Measurements from ENCODE around the gene LLGL2.

The LLGL2 gene

DNA sequence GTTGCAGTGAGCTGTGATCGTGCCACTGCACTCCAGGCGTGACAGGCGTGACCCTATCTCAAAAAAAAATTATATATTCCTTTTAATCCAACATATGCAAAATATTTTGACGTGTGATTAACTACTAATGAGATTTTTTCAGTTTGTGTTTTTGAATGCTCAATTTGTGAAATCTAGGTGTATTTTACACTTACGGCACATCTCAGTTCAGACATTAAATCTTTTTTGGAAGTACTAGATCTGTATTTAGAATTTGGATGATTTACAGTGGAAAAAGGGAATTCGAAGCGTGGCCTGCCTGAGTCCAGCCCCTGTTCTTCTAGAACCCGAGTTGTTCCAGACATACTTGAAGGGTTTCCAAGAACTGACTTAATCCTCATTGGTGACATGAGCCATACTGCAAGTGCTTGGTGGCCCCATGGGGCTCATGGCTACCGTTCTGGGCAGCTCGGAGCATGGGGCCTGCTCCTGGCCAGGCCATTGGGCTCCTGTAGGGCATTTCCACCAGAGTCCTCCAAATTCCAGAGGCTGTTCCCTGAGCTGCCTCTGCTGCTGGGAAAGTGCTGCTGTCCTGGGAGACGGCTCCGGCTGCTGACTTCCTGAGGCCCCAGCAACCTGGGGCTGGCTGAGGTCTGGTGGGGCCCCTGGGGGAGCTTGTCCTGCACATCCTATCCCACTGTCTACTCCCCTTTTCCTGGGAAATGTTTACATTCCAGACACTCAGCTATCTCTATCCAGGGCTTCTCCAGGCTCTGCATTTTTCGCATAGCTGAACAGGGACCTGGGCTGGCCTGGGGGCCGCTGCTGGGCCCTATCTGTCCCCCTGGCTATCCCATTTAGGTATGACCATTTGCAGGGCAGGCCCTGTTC is 27.2 kb downstream of the LLGL2 start:
- no peak for DNase-seq

DNA sequence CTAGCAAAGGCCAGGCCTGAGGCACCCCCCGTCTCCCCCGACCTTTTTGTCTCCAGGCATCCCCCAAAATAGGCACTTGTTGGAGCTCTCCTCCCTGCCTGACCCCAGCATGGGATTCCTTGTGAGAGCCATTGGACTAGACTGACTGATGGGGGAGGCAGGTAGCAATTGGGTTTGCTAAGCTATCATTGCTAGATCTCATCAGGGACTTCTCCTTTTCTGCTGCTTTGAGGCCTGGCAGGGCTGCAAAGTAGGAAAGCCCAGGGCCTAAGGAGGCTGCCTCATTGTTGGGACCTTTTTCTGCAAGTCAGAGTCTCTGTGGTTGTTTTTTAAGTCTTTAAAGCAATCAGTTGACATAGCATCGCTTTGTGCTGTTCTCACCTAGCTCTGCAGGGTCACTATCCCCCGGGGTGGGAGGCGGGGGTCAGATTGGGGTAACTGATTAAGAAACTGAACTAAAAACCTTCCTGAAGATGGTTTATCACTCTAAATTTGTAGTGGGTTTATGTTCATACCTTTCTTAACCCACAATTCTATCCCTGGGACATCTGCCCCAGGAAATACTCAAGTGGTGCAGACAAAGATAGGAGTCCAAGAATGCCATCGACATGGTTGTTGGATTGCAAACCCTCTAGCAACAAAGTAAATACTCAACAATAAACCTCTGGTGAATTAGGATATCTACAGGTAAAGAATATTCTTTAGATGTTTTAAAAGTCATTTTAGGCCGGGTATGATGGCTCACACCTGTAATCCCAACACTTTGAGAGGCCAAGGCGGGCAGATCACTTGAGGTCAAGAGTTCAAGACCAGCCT is 28.0 kb downstream of the LLGL2 start:
- no peak for DNase-seq

DNA sequence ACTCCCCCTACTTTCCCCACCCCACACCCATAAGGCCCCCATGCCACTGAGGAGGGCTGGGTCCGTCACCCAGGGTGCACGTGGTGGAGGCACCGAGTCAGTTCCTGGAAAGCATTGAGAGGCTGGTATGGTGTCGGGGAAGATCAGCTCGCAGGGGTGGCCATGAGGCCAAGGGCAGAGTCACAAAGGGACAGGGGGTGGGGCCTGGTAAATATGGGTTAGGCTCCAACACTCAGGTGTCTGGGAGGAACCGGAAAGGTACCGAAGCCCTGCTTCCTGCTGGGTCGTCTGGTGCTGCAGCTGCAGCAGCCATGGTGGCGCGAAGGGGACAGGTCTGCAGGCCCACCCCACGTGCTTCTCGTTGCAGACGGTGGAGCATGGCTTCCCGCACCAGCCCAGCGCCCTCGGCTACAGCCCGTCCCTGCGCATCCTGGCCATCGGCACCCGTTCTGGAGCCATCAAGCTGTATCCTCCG is 30.2 kb downstream of the LLGL2 start:
- no peak for DNase-seq

DNA sequence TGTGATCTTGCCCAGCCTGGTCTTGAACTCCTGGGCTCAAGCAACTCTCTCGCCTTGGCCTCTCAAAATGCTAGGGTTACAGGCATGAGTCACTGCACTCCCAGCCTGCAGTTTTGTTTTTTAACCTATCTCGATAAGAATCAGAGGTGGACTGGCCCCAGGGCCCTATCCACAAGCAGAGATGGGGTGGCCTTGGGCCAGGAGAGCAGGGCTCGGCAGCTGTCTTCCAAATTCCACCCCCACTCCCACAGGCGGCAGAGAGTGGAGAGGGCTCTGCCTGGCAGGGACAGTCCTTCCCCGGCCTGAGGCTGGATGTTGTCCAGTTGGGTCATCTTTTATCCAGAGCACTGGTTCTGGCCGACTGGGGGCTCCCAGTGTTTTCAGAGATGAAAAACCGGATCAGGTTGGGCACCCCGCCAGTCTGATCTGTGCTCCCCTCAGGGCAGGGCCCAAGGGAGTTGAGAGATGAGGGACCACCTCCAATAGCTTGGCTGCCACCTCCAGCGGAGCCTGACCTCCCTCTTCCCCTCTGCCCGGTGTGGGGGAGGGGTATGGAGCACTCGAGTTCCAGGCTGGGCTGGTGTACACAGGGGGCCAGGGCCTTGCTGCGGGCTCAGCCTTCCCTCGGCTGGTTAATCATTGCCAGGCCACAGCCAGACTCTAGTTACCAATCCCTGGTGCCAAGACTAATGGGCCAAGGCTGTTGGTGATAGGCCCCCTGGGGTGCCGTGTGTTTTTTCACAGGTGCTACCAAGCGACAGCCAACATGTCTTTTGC is 31.8 kb downstream of the LLGL2 start:
- no peak for DNase-seq

DNA sequence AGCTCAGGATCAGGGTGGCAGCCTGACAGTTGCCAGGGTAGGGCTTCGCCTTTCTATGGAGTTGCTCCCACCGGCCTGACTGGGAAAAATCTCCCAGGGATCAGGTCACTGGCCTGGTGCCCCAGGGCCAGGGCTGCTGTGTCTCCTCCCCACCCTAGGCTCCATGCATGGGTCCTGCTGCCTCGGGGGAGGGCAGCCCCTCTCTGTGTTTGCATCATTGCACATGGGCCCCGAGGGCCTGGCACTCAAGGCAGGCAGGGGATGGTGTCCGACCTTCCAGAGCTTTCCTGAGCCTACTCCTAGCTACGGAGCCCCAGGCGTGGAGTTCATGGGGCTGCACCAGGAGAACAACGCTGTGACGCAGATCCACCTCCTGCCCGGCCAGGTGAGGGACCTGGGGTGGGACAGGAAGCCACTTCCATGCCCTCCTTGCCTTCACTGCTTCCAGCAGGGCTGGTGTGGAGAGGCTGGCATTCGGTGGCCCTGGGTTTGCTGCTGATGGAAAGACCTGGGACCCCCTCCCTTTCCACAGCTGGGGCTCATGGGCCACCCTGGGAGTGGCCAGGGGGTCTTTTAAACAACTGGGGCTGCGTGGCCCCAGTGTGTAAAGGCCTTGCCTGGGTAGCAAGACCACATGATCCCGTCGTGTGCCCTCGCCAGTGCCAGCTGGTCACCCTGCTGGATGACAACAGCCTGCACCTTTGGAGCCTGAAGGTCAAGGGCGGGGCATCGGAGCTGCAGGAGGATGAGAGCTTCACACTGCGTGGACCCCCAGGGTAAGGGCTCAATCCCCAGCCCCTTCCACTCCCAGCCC is 32.6 kb downstream of the LLGL2 start:
- no peak for DNase-seq

DNA sequence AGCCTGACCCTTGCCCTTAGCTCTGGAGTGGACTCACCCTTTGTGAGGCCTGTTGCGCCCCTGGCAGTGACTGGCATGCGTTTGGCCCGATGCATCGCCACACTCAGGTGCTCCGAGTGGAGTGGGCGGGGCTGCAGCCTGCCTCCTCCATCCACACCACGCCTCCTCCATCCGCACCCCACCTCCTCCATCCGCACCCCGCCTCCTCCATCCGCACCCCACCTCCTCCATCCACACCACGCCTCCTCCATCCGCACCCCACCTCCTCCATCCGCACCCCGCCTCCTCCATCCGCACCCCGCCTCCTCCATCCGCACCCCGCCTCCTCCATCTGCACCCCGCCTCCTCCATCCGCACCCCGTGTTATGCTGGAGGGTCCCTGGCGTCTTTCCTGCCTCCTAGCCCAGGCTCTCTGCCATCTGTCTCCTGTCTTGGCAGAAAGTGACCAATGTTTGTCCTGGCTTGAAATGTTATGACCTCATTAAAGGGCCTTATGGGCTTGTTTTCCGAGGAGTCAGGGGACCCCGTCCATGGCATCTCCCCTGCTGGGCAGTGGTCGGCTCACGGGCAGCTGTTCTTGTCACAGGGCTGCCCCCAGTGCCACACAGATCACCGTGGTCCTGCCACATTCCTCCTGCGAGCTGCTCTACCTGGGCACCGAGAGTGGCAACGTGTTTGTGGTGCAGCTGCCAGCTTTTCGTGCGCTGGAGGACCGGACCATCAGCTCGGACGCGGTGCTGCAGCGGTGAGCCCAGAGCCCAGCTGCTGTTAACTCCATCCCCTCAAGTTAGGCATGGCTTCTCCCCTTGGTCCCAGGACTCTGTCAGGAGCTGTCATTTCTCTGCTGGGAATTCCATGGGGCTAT is 33.4 kb downstream of the LLGL2 start:
- no peak for DNase-seq

DNA sequence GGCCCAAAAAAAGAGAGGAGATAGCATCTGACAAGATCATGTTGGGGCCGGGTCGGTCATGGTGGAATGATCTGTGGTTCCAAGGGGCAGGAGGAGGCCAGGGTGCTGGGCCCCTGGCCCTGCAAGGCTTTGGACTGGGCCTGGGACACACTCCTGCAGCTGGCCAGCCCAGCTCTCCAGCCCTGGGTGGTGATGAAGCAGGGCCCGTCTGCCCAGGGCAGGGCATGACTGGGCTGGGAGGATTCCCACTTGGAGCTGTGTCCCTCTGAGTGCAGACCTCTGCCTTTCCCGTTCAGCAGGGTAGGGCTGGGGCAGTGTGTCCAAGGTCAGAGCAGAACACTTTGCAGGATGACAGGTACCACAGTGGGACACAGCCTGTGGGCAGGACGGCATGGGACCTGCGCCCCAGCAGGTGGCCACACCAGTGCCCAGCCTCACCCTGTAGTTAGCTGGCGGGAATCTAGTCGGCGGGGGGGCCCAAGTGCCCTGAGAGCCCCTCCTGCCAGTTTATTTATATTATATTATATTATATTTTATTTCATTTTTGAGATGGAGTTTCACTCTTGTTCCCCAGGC is 34.5 kb downstream of the LLGL2 start:
- no peak for DNase-seq

DNA sequence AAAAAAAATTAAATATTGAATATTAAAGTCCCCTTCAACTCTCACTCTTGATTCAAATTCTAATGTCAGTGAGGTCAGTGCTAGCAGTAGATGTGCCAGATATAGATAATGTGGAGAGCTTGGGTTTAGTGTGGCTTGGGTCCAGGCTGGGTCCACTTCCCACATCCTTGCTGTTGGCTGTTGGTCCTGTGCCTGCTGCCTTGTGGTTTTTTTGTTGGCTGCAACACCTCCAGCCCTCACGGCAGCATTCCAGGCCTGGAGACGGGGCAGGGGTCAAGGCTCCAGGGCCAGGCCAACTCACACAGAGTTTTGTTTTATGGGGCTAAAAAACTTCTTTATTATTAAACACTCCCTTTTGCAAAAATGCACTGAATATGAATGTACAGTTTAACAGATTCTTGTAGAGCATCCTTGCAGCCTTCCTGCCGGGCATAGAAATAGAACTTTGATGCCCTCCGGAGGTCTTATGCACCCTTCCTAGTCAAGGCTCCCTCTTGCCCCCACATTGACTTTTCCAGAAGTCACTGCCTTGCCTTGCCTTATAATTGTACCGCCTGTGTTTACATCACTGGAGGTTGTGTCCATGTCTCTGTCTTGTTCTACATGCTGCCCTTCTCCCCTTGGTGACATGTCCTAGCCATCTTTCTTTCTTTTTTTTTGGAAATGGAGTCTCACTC is 36.6 kb downstream of the LLGL2 start:
- no peak for DNase-seq

DNA sequence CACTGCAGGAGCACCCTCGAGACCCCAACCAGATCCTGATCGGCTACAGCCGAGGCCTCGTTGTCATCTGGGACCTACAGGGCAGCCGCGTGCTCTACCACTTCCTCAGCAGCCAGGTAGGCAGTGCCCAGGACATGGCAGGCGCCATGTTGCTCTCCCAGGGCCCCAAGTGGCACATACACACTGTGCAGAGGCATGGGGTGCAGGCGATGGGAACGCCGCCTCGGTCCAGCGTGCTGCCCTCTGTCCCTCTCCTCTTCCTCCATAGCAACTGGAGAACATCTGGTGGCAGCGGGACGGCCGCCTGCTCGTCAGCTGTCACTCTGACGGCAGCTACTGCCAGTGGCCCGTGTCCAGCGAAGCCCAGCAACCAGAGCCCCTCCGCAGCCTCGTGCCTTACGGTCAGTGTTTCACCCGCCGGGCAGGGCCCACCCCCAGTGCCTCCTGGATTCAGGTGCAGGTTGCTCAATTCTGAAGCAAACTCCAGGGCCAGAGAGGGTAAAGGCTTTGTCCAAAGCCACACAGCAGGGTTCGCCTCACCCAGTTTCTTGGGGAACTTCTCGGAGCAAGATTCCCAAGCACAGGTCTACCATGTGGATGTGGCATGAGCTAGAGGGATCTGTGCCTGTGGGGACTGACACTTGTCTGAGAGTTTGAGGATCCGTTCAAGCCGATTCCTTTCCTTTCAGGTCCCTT is 37.7 kb downstream of the LLGL2 start:
- DNase-seq: no peak

DNA sequence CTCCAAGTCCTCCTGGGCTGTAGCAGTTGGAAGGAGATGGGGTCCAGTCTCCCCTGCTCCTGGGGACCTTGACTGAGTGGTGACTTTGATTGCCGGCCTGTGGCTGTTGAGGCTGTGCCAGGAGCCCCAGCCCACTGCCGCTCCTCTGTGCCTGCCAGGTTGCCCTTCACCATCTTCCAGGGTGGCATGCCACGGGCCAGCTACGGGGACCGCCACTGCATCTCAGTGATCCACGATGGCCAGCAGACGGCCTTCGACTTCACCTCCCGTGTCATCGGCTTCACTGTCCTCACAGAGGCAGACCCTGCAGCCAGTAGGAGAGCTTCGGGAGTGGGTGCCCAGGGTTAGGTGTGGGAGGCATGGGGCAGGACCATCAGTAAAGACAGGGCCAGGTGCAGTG is 38.7 kb downstream of the LLGL2 start:
- no peak for DNase-seq

DNA sequence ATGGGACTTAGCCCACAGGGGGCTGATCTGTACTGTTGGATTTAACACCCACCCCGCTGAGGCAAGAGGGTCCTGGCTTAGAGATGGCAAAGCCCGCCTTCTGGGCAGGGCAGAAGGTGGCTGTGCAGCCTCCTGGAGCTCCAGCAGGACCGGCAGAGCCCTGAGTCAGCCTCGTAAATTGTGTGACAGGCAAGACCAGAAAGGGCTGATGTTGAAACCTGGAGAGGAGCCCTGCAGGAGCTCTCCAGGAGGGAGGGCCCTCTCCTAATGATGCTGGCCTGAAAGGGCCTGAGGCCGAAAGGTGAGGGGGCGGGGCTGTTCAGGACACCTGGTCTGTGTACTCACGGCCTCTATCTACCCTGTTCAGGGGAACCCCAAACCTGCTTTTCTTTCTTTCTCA is 39.6 kb downstream of the LLGL2 start:
- DNase-seq: no peak

DNA sequence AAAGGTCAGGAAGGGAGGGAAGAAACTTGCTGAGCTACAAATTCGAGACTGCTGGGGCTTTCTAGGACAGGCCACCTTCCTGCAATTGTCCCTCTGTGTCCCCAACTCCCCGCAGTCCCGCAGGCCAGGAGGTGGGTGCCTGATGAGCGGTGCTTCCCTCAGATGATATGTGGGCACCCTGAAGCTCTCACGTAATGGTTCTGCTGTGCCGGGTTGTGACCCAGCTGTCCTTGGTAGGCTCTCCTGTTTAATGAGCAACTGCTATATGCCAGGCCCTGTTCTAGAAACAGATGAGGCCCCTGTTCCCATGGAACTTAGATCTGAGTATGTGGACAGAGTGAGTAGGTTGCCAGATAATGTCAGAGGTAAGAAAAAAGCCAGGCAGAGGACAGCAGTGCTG is 40.1 kb downstream of the LLGL2 start:
- no peak for DNase-seq

DNA sequence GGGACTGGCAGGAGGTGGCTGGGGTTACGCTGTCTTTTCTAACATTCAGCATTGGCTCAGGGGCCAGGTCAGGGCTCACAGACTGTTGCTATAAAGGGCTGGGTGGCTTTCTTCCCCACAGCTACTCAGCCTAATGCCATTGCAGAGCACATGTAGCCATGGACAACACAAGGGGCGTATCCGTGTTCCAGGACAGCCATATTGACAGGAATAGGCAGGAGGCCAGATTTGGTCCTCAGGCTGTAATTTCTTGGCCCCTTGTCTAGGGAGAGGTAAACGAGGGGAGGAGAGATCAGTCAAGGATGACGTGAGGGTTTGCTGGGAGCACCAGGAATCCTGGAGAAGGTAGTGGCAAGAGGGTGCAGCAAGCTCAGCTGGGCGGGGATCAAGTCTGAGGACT is 40.9 kb downstream of the LLGL2 start:
- DNase-seq: no peak

DNA sequence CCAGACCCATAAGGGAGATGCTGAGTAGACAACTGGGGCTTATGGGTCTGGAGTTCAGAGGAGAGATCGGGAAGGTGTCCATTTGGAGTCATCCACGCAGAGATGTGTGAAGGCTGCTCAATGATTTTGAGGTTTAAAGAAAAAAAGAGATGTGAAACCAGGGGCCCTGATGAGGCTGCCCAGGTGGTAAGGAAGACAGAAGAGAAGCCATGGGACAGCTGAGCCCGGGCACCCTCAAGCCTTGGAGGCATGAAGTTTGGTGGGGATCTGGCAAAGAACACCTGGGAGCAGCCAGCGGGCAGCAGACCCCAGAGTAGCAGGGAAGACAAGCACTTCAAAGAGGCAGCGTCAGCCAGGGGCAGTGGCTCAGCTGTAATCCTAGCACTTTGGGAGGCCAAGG is 41.3 kb downstream of the LLGL2 start:
- DNase-seq: no peak

DNA sequence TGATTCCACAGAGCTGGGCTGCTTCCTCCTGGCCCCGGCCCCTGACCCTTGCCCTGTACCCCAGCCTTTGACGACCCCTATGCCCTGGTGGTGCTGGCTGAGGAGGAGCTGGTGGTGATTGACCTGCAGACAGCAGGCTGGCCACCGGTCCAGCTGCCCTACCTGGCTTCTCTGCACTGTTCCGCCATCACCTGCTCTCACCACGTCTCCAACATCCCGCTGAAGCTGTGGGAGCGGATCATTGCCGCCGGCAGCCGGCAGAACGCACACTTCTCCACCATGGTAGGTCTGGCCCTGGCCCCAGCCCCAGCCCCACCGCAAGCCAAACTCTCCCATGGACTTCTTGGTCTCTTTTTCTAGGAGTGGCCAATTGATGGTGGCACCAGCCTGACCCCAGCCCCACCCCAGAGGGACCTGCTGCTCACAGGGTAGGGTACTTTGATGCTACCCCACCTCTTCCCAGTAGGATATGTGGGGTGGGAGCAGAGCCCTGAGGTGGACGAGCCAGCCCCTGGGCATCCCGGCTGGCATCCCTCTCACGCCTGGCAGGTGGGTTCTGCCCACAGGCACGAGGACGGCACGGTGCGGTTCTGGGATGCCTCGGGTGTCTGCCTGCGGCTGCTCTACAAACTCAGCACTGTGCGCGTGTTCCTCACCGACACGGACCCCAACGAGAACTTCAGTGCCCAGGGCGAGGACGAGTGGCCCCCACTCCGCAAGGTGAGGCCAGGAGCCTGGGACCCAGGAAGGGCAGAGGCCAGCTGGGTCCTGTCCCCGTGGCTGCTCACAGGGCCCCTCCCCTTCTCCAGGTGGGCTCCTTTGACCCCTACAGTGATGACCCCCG is 43.1 kb downstream of the LLGL2 start:
- no peak for DNase-seq

DNA sequence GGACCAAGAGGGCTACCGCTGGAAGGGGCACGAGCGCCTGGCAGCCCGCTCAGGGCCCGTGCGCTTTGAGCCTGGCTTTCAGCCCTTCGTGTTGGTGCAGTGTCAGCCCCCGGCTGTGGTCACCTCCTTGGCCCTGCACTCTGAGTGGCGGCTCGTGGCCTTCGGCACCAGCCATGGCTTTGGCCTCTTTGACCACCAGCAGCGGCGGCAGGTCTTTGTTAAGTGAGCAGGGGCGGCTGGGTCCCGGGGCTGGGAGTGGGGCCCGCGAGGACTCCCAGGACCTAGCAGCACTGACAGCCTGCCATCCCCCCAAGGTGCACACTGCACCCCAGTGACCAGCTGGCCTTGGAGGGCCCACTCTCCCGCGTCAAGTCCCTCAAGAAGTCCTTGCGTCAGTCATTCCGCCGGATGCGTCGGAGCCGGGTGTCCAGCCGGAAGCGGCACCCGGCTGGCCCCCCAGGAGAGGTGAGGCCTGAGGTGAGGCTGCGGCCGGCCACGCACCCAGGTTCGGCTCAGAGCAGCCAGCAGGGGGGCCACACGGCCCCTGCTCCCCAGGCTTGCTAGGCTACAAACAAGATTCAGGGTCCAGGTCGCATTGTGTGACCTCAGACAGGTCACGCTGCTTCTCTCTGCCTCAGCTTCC is 44.7 kb downstream of the LLGL2 start:
- DNase-seq: no peak

DNA sequence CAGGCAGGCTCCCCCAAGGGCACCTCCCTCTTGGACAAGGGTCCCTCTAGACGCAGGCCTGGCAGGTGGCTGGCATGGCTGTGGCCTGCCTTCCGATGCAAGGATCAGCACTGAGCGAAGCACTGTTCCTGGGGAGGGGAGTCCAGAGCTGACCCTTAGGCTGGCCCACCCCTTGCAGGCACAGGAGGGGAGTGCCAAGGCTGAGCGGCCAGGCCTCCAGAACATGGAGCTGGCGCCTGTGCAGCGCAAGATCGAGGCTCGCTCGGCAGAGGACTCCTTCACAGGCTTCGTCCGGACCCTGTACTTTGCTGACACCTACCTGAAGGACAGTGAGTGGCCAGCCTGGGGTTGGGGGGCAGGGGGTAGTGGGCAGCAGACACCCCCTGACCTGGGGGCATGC is 45.3 kb downstream of the LLGL2 start:
- DNase-seq: no peak

DNA sequence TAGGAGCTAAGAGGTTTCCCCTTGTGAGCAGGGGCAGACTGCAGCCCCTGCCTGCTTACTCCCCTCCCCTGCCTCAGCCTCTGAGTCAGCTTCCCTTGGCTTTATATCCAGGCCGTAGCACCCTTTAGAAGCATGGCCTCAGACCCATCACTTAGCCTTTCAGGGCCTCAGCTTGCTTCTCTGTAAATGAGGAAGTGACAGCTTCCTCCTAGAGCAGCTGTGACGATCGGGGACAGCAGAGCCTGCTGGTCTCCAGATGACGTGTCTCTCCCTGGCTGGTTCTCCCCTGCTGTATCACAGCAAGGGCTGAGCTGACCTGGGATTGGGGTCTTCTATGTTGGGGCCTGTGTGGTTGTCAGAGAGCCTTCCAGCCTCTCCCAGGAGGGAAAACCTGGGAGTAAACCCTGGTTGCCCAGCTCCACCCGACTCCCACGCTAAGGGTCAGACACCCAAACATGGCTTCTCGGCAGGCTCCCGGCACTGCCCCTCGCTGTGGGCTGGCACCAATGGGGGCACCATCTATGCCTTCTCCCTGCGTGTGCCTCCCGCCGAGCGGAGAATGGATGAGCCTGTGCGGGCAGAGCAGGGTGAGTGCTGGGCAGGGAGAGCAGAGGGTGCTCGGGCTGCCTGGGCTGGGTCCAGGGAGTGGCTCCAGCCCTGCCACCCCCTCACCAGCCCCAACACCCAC is 45.8 kb downstream of the LLGL2 start:
- DNase-seq: no peak

Measured in activated CD4-positive, alpha-beta T cell treated with anti-CD3 and anti-CD28 coated beads for 1 hour (primary cell).